Measurements from ENCODE around the gene HDAC9. TPM values are rescaled to one million over a fixed set of nuclear protein-coding genes. Genes with fewer than 3 reads are reported as not detected.
A peak's percentile ranks its signal among the peaks of the same experiment; 100 is the strongest.

The HDAC9 gene
- total and polyA plus RNA-seq, 2 experiments from 2014 or later: 3.7 to 9.4 TPM

DNA sequence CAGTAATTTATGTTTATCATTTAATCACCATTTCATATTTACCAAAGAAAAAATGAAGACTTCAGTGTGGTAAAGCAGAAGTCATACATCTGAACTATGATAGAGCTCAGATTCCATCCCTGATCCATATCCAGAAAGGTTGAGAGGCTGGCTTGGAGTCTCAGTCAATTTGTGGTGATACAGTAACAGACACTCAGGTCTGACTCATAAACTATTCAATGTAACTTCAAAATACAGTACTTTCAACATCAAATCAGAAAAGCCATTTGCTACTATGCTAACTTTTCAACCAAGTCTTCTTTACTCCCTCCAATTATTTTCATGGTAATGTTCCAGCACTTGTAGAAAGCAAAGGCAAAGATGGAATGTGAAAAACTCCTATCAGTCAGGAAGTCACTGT, 190.4 kb downstream of the HDAC9 start:
- no peak overlapping the region for H2AFZ ChIP-seq
- DNase-seq (ENCODE audit: low spot score): no peak
- H3K4me2 ChIP-seq: no peak overlapping the region
- no peaks in the 10 kb centered on the region for H3K27me3 ChIP-seq
- H3K36me3 ChIP-seq (replicated peaks; ENCODE audit: insufficient read depth, low read depth): no peaks in the 10 kb centered on the region
- no peaks in the 10 kb centered on the region for H4K20me1 ChIP-seq (ENCODE audit: insufficient read depth, poor library complexity, severe bottlenecking)
- H3K4me3 ChIP-seq: no peak overlapping the region
- H3K27ac ChIP-seq: no peak overlapping the region
- TF ChIP-seq EZH2 (IDR thresholded peaks at IDR 0.05; ENCODE audit: borderline replicate concordance) (no peak), EZH2phosphoT487 (IDR thresholded peaks at IDR 0.05; ENCODE audit: low read depth, severe bottlenecking, unreplicated experiment) (no peak)
- TF ChIP-seq, protein P1, sequence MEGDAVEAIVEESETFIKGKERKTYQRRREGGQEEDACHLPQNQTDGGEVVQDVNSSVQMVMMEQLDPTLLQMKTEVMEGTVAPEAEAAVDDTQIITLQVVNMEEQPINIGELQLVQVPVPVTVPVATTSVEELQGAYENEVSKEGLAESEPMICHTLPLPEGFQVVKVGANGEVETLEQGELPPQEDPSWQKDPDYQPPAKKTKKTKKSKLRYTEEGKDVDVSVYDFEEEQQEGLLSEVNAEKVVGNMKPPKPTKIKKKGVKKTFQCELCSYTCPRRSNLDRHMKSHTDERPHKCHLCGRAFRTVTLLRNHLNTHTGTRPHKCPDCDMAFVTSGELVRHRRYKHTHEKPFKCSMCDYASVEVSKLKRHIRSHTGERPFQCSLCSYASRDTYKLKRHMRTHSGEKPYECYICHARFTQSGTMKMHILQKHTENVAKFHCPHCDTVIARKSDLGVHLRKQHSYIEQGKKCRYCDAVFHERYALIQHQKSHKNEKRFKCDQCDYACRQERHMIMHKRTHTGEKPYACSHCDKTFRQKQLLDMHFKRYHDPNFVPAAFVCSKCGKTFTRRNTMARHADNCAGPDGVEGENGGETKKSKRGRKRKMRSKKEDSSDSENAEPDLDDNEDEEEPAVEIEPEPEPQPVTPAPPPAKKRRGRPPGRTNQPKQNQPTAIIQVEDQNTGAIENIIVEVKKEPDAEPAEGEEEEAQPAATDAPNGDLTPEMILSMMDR (IDR thresholded peaks at IDR 0.05; ENCODE audit: poor library complexity): no peak
- no peaks in the 10 kb centered on the region for H3K9me3 ChIP-seq (ENCODE audit: low read depth)
- no peaks in the 10 kb centered on the region for H3K79me2 ChIP-seq
- H3K4me1 ChIP-seq (ENCODE audit: insufficient read depth): no peaks in the 10 kb centered on the region
- H3K9me2 ChIP-seq (replicated peaks; ENCODE audit: insufficient read depth): no peaks in the 10 kb centered on the region

DNA sequence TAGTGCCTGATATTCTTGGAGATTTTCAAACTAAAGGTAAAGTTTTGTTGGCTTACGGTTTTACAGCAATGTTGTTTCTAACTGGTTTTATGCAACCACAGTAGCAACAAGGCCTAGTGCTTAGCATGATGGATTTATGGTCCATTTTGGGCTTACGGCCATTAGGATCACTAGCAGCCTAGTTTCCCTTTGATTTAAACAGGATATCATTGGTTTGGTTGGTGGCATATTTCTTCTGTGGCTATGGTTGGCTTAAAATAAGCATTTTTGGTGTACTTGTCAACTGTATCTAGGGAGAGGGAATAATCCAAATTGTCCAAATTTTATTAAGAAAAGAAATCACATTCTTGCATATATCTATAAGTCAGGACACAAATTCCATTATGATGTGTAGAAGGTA, 194.0 kb downstream of the HDAC9 start:
- WGBS (ENCODE audit: low lambda C conversion rate, missing lambda C conversion rate): 91% methylated on average over 2 of the region's 2 CpGs
- H3K9me3 ChIP-seq (ENCODE audit: low read depth): no peaks in the 10 kb centered on the region
- no peak overlapping the region for H3K4me3 ChIP-seq
- H3K4me1 ChIP-seq (ENCODE audit: insufficient read depth): no peaks in the 10 kb centered on the region
- no peaks in the 10 kb centered on the region for H3K36me3 ChIP-seq (replicated peaks; ENCODE audit: insufficient read depth, low read depth)
- no peak for TF ChIP-seq EZH2phosphoT487 (IDR thresholded peaks at IDR 0.05; ENCODE audit: low read depth, severe bottlenecking, unreplicated experiment)
- TF ChIP-seq EZH2 (IDR thresholded peaks at IDR 0.05; ENCODE audit: borderline replicate concordance): no peak
- TF ChIP-seq, protein P1 (IDR thresholded peaks at IDR 0.05; ENCODE audit: poor library complexity): no peak
- DNase-seq (ENCODE audit: low spot score): no peak
- no peaks in the 10 kb centered on the region for H3K27me3 ChIP-seq
- no peaks in the 10 kb centered on the region for H4K20me1 ChIP-seq (ENCODE audit: insufficient read depth, poor library complexity, severe bottlenecking)
- H3K9me2 ChIP-seq (replicated peaks; ENCODE audit: insufficient read depth): no peaks in the 10 kb centered on the region
- H2AFZ ChIP-seq: no peak overlapping the region
- H3K4me2 ChIP-seq: no peak overlapping the region
- H3K79me2 ChIP-seq: no peaks in the 10 kb centered on the region
- H3K27ac ChIP-seq: no peak overlapping the region

DNA sequence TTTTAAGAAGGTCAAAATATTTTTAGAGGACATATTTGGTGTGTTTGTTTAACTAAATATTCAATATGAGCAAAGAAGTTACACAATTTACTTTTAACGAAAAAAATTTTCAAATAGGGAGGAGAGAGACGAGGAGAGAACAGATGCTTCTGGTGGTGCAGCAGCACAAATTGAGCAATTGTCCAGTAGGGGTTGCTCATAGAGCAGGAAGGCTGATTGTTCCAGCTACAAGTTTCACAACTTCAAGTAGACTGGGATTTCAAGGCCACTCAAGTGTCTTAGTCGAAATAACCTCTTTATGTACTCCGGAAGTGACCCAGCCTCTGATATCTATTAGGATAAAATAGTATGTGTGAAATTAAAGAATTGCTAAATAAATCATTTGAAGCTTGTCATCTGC, 197.9 kb downstream of the HDAC9 start:
- DNase-seq (ENCODE audit: low spot score): peak; percentile 74
- WGBS (ENCODE audit: low lambda C conversion rate, missing lambda C conversion rate): 21% methylated on average over 4 of the region's 4 CpGs
- no peaks in the 10 kb centered on the region for H3K4me1 ChIP-seq (ENCODE audit: insufficient read depth)

More for the DNA sequence above, 197.9 kb downstream of the HDAC9 start:
- no peaks in the 10 kb centered on the region for H3K9me3 ChIP-seq (ENCODE audit: low read depth)
- H3K4me3 ChIP-seq: no peak overlapping the region
- TF ChIP-seq, protein P1 (IDR thresholded peaks at IDR 0.05; ENCODE audit: poor library complexity): peak; percentile 73
- no peak for TF ChIP-seq EZH2 (IDR thresholded peaks at IDR 0.05; ENCODE audit: borderline replicate concordance)
- TF ChIP-seq EZH2phosphoT487 (IDR thresholded peaks at IDR 0.05; ENCODE audit: low read depth, severe bottlenecking, unreplicated experiment): no peak
- no peaks in the 10 kb centered on the region for H3K36me3 ChIP-seq (replicated peaks; ENCODE audit: insufficient read depth, low read depth)
- H3K79me2 ChIP-seq: no peaks in the 10 kb centered on the region
- H3K9me2 ChIP-seq (replicated peaks; ENCODE audit: insufficient read depth): no peaks in the 10 kb centered on the region
- no peak overlapping the region for H2AFZ ChIP-seq
- no peak overlapping the region for H3K27ac ChIP-seq
- H4K20me1 ChIP-seq (ENCODE audit: insufficient read depth, poor library complexity, severe bottlenecking): no peaks in the 10 kb centered on the region
- no peaks in the 10 kb centered on the region for H3K27me3 ChIP-seq
- no peak overlapping the region for H3K4me2 ChIP-seq

All from hepatocyte (in vitro differentiated cells).